H9 (cell line): Measurements from ENCODE around the gene PVR. TPM values are rescaled to one million over a fixed set of nuclear protein-coding genes. Genes with fewer than 3 reads are reported as not detected.
"Not testable (repeated sequence)": the region's sequence is repeated elsewhere in the genome, so short reads cannot be mapped to it uniquely, and the experiment has no call there.

Experiments used
- DNase-seq: peaks from one replicate; pipeline ENCODE4 v3.0.0-alpha.2; 2017
- H2AFZ ChIP-seq: one replicate; pipeline ENCODE4 v1.6.1; 2013; ENCODE audit warnings: mild to moderate bottlenecking, low read length, control low read depth, moderate library complexity
- H2AK5ac ChIP-seq: 2 replicates; pipeline ENCODE4 v1.6.1; 2013; ENCODE audit warnings: low read length, control low read depth, mixed read lengths; ENCODE audit not compliant: insufficient read length
- H2BK120ac ChIP-seq: one replicate; pipeline ENCODE4 v1.6.1; 2013; ENCODE audit warnings: low read depth, mild to moderate bottlenecking, low read length, control low read depth, inconsistent platforms; ENCODE audit not compliant: poor library complexity, severe bottlenecking
- H2BK12ac ChIP-seq: 2 replicates; pipeline ENCODE4 v1.6.1; 2013; ENCODE audit warnings: low read length, control low read depth, mixed read lengths, low read depth; ENCODE audit not compliant: insufficient read length
- H2BK15ac ChIP-seq: 2 replicates; pipeline ENCODE4 v1.6.1; 2013; ENCODE audit warnings: low read depth, low read length, control low read depth
- H2BK20ac ChIP-seq: one replicate; pipeline ENCODE4 v1.6.1; 2013; ENCODE audit warnings: low read depth, mild to moderate bottlenecking, low read length, control low read depth, inconsistent platforms; ENCODE audit not compliant: poor library complexity, severe bottlenecking
- H2BK5ac ChIP-seq: 2 replicates; pipeline ENCODE4 v1.6.1; 2013; ENCODE audit warnings: low read length, control low read depth, mixed read lengths; ENCODE audit not compliant: insufficient read length
- H3K14ac ChIP-seq: 2 replicates; pipeline ENCODE4 v1.6.1; 2013; ENCODE audit warnings: low read length, control low read depth; ENCODE audit not compliant: insufficient read depth
- H3K18ac ChIP-seq: 2 replicates; pipeline ENCODE4 v1.6.1; 2013; ENCODE audit warnings: low read depth, mild to moderate bottlenecking, mixed read lengths, low read length, control low read depth; ENCODE audit not compliant: insufficient read length
- H3K23ac ChIP-seq: 2 replicates; pipeline ENCODE4 v1.6.1; 2013; ENCODE audit warnings: low read length, control low read depth, mixed read lengths, low read depth; ENCODE audit not compliant: insufficient read length
- H3K23me2 ChIP-seq: 2 replicates; pipeline ENCODE4 v1.6.1; 2013; ENCODE audit warnings: low read depth, mild to moderate bottlenecking, mixed read lengths, low read length, control low read depth; ENCODE audit not compliant: insufficient read length, poor library complexity, severe bottlenecking
- H3K27ac ChIP-seq: 2 replicates; pipeline ENCODE4 v1.5.1; 2013; ENCODE audit warnings: low read length, control low read depth, mixed read lengths, low read depth; ENCODE audit not compliant: insufficient read length
- H3K27me3 ChIP-seq: 2 replicates; pipeline ENCODE4 v1.6.1; 2013; ENCODE audit warnings: low read length, control low read depth, inconsistent platforms; ENCODE audit not compliant: insufficient read depth
- H3K4ac ChIP-seq: 2 replicates; pipeline ENCODE4 v1.6.1; 2013; ENCODE audit warnings: low read depth, mild to moderate bottlenecking, control low read depth, inconsistent platforms, low read length, moderate library complexity
- H3K4me1 ChIP-seq: 2 replicates; pipeline ENCODE4 v1.6.1; 2013; ENCODE audit warnings: low read length, control low read depth, inconsistent platforms; ENCODE audit not compliant: insufficient read depth
- H3K4me2 ChIP-seq: 2 replicates; pipeline ENCODE4 v1.6.1; 2013; ENCODE audit warnings: low read length, control low read depth, mixed read lengths; ENCODE audit not compliant: insufficient read length, insufficient read depth
- H3K56ac ChIP-seq: 2 replicates; pipeline ENCODE4 v1.6.1; 2013; ENCODE audit warnings: low read depth, mild to moderate bottlenecking, mixed read lengths, low read length, control low read depth; ENCODE audit not compliant: insufficient read length
- H3K79me1 ChIP-seq: 2 replicates; pipeline ENCODE4 v1.6.1; 2013; ENCODE audit warnings: low read depth, mild to moderate bottlenecking, moderate library complexity, low read length, control low read depth, inconsistent platforms; ENCODE audit not compliant: insufficient read depth, poor library complexity, severe bottlenecking
- H3K79me2 ChIP-seq: 2 replicates; pipeline ENCODE4 v1.6.1; 2013; ENCODE audit warnings: low read length, control low read depth, inconsistent platforms; ENCODE audit not compliant: insufficient read depth
- H3K9ac ChIP-seq: 2 replicates; pipeline ENCODE4 v1.6.1; 2013; ENCODE audit warnings: low read length, control low read depth, mixed read lengths; ENCODE audit not compliant: insufficient read length; ENCODE audit errors: extremely low read depth
- H3K9me3 ChIP-seq: one replicate; pipeline ENCODE4 v1.6.1; 2013; ENCODE audit warnings: low read depth, low read length, inconsistent platforms; ENCODE audit not compliant: control insufficient read depth
- H3T11ph ChIP-seq: one replicate; pipeline ENCODE4 v1.6.1; 2013; ENCODE audit warnings: mild to moderate bottlenecking, low read length, control low read depth, inconsistent platforms
- H4K20me1 ChIP-seq: one replicate; pipeline ENCODE4 v1.6.1; 2013; ENCODE audit not compliant: control insufficient read depth, insufficient read length, insufficient read depth
- H4K5ac ChIP-seq: 2 replicates; pipeline ENCODE4 v1.6.1; 2013; ENCODE audit warnings: low read depth, mild to moderate bottlenecking, mixed read lengths, low read length, control low read depth; ENCODE audit not compliant: insufficient read length
- H4K8ac ChIP-seq: replicated peaks from 2 replicates; pipeline ENCODE4 v1.6.1; 2013; ENCODE audit warnings: low read length, control low read depth, mixed read lengths, low read depth; ENCODE audit not compliant: insufficient read length
- H4K91ac ChIP-seq: 2 replicates; pipeline ENCODE4 v1.6.1; 2013; ENCODE audit warnings: low read depth, mild to moderate bottlenecking, moderate library complexity, mixed read lengths, low read length, control low read depth; ENCODE audit not compliant: insufficient read length
- H3K27ac Mint-ChIP-seq, 3 experiments: 2 replicates in 2 of 3; 3 replicates in 1 of 3; pipeline ENCODE4 v1.8.0; 2020 to 2021; ENCODE audit warnings: mixed read lengths in 3 of 3, mild to moderate bottlenecking in 1 of 3, moderate library complexity in 1 of 3
- H3K27me3 Mint-ChIP-seq: 2 replicates; pipeline ENCODE4 v1.8.0; 2021; ENCODE audit warnings: low read depth, mild to moderate bottlenecking, moderate library complexity, mixed read lengths
- H3K36me3 Mint-ChIP-seq, 3 experiments: 2 replicates in 2 of 3; 3 replicates in 1 of 3; pipeline ENCODE4 v1.8.0; 2020 to 2021; ENCODE audit warnings: low read depth in 3 of 3, mixed read lengths in 3 of 3; ENCODE audit not compliant: insufficient read depth in 1 of 3
- H3K4me1 Mint-ChIP-seq, 2 experiments: 2 replicates each; pipeline ENCODE4 v1.8.0; 2020; ENCODE audit warnings: mixed read lengths in 2 of 2
- H3K4me3 Mint-ChIP-seq, 2 experiments: 2 replicates in 1 of 2; 3 replicates in 1 of 2; pipeline ENCODE4 v1.8.0; 2020 to 2021; ENCODE audit warnings: mild to moderate bottlenecking in 2 of 2, mixed read lengths in 2 of 2, moderate library complexity in 1 of 2
- H3K9me3 Mint-ChIP-seq, 2 experiments: 2 replicates in 1 of 2; 3 replicates in 1 of 2; pipeline ENCODE4 v1.8.0; 2020; ENCODE audit warnings: mild to moderate bottlenecking in 2 of 2, mixed read lengths in 2 of 2, moderate library complexity in 1 of 2
- WGBS: extraction: QIAGEN DNeasy Blood & Tissue Kit; methylation state at CpG from one replicate; pipeline ENCODE4 v1.1.7; 2013; ENCODE audit warnings: missing lambda C conversion rate, low lambda C conversion rate, mixed read lengths; ENCODE audit not compliant: insufficient read length; ENCODE audit errors: extremely low coverage; 5-methylcytosine and 5-hydroxymethylcytosine counted together
- total RNA-seq: library from RNA; stranded (reverse); gene quantifications from 2 replicates; pipeline ENCODE4 v1.2.1, GENCODE V29; 2021
- TF ChIP-seq, protein P1 (sequence below): fragments of 200-600 bp; sonication (generic); conservative IDR thresholded peaks from 3 replicates; pipeline ENCODE4 v1.8.0; 2021; ENCODE audit warnings: antibody characterized with exemption, mild to moderate bottlenecking

Gene PVR
- total RNA-seq, 1 experiment from 2014 or later, result 29.2 TPM

DNA sequence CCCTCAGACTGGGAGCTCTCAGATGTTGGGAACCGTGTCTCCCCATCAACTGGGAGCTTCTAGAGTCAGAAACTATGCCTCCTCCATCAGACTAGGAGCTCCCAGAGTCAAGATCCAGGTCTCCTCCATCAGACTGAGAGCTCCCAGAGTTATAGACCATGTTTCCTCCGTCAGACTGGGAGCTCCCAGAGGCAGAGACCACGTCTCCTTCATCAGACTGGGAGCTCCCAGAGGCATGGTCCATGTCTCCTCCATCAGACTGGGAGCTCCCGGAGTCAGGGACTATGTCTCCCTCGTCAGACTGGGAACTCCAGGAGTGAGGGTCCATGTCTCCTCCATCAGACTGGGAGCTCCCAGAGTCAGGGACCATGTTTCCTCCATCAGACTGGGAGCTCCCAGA is 65.2 kb downstream of the PVR start:
- Histone ChIP-seq H4K8ac (no peak overlapping the region), H3T11ph (no peak overlapping the region), H3K14ac (no peak overlapping the region), H2BK20ac (no peak overlapping the region), H2BK15ac (no peak overlapping the region), H3K4me2 (no peak overlapping the region), H3K79me2 (0 out of 2 replicates have a peak, but pooled peaks cover 2% of the 10 kb centered on the region), H4K5ac (no peak overlapping the region), H3K27ac (no peak overlapping the region), H3K79me1 (no peaks in the 10 kb centered on the region), H2BK120ac (no peak overlapping the region), H2BK5ac (no peak overlapping the region), H3K56ac (no peak overlapping the region), H3K9ac (no peak overlapping the region), H3K27me3 (no peaks in the 10 kb centered on the region), H4K20me1 (no peaks in the 10 kb centered on the region), H3K23me2 (peaks cover 3% of the 10 kb centered on the region), H3K9me3 (no peaks in the 10 kb centered on the region), H2BK12ac (no peak overlapping the region), H2AFZ (no peak overlapping the region), H3K18ac (no peak overlapping the region), H3K4me1 (no peaks in the 10 kb centered on the region), H3K23ac (no peak overlapping the region), H2AK5ac (no peak overlapping the region), H4K91ac (no peak overlapping the region), H3K4ac (no peak overlapping the region)
- Mint-ChIP-seq H3K36me3 (no peaks in the 10 kb centered on the region; a peak in 1 of 7 replicates), H3K9me3 (no peaks in the 10 kb centered on the region; a peak in 1 of 5 replicates), H3K4me3 (no peak overlapping the region), H3K27me3 (peaks cover 5% of the 10 kb centered on the region; the same call in 1 of the 2 replicates), H3K4me1 (no peaks in the 10 kb centered on the region), H3K27ac (no peak overlapping the region)
- no CpG with 5 or more reads among the region's 5 CpGs for WGBS
- DNase-seq, result no peak
- TF ChIP-seq, protein P1, sequence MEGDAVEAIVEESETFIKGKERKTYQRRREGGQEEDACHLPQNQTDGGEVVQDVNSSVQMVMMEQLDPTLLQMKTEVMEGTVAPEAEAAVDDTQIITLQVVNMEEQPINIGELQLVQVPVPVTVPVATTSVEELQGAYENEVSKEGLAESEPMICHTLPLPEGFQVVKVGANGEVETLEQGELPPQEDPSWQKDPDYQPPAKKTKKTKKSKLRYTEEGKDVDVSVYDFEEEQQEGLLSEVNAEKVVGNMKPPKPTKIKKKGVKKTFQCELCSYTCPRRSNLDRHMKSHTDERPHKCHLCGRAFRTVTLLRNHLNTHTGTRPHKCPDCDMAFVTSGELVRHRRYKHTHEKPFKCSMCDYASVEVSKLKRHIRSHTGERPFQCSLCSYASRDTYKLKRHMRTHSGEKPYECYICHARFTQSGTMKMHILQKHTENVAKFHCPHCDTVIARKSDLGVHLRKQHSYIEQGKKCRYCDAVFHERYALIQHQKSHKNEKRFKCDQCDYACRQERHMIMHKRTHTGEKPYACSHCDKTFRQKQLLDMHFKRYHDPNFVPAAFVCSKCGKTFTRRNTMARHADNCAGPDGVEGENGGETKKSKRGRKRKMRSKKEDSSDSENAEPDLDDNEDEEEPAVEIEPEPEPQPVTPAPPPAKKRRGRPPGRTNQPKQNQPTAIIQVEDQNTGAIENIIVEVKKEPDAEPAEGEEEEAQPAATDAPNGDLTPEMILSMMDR, result no peak

DNA sequence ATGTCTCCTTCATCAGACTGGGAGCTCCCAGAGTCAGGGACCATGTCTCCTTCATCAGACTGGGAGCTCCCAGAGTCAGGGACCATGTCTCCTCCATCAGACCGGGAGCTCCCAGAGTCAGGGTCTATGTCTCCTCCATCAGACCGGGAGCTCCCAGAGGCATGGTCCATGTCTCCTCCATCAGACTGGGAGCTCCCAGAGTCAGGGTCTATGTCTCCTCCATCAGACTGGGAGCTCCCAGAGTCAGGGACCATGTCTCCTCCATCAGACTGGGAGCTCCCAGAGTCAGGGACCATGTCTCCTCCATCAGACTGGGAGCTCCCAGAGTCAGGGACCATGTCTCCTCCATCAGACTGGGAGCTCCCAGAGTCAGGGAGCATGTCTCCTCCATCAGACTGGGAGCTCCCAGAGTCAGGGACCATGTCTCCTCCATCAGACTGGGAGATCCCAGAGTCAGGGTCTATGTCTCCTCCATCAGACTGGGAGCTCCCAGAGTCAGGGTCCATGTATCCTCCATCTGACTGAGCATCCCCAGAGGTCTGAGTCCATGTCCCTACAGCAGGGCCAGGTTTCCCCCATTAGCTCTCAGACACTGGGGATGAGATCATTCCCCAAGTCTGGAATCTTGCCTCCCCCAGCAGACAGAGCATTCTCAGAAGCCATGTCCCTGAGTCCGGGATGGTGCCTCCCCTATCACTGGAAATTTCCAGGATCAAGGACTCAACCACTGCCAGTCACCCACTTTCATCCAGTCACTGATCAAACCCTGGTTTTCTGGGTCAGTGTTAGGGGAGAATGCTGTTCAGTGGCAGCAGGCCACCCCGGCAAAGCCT is 65.9 kb downstream of the PVR start:
- not testable (repeated sequence) for H4K91ac ChIP-seq, H3K56ac ChIP-seq, DNase-seq, H2AFZ ChIP-seq, H3K9ac ChIP-seq, H3K27ac Mint-ChIP-seq, H3K4me3 Mint-ChIP-seq, H3K27me3 ChIP-seq, H3K79me2 ChIP-seq, H3K27ac ChIP-seq, H3K18ac ChIP-seq, H4K8ac ChIP-seq, H3K4ac ChIP-seq, H3K9me3 Mint-ChIP-seq, H3K4me2 ChIP-seq, H4K20me1 ChIP-seq, H3K14ac ChIP-seq, H3K23ac ChIP-seq, H2BK120ac ChIP-seq, H2BK12ac ChIP-seq, H3K23me2 ChIP-seq, H3K27me3 Mint-ChIP-seq, H3K79me1 ChIP-seq, H3T11ph ChIP-seq, H3K36me3 Mint-ChIP-seq, H3K4me1 Mint-ChIP-seq, H2BK15ac ChIP-seq, H4K5ac ChIP-seq, H3K9me3 ChIP-seq, H2BK5ac ChIP-seq, H2AK5ac ChIP-seq, H2BK20ac ChIP-seq, H3K4me1 ChIP-seq
- WGBS, result no CpG with 5 or more reads among the region's 4 CpGs
